HCT116 (cell line): Measurements from ENCODE around the gene TMPRSS13.

Experiments used
- CTCF ChIP-seq, 3 experiments: fragments of 200-600 bp in 1 of 3; sonication (generic) in 1 of 3; IDR thresholded peaks in 2 of 3; conservative IDR thresholded peaks in 1 of 3; 2 replicates each; pipeline ENCODE4 v1.5.1; 2012 to 2017; ENCODE audit warnings: low read depth in 2 of 3, low read length in 2 of 3, antibody characterized with exemption in 1 of 3, borderline replicate concordance in 1 of 3, control low read depth in 1 of 3, mild to moderate bottlenecking in 1 of 3, mixed read lengths in 1 of 3, mixed run types in 1 of 3, moderate library complexity in 1 of 3; ENCODE audit not compliant: insufficient read depth in 1 of 3
- EGR1 ChIP-seq: IDR thresholded peaks from 2 replicates; pipeline ENCODE4 v1.6.1; 2012; ENCODE audit warnings: low read depth
- POLR2AphosphoS5 ChIP-seq: IDR thresholded peaks from 2 replicates; pipeline ENCODE4 v1.6.1; 2011; ENCODE audit warnings: mild to moderate bottlenecking, low read depth, low read length, moderate library complexity
- RAD21 ChIP-seq: IDR thresholded peaks from 2 replicates; pipeline ENCODE4 v1.6.1; 2012; ENCODE audit warnings: low read depth, mild to moderate bottlenecking
- SRF ChIP-seq: IDR thresholded peaks from 2 replicates; pipeline ENCODE4 v1.6.1; 2012; ENCODE audit warnings: low read depth
- YY1 ChIP-seq: IDR thresholded peaks from 2 replicates; pipeline ENCODE4 v1.6.1; 2011; ENCODE audit warnings: low read length, low read depth, moderate library complexity, mild to moderate bottlenecking; ENCODE audit not compliant: insufficient replicate concordance; ENCODE audit errors: extremely low read depth
- ZNF274 ChIP-seq: fragments of 200-500 bp; sonication (Bioruptor generic); IDR thresholded peaks from 2 replicates; pipeline ENCODE4 v1.6.1; 2014; ENCODE audit warnings: mild to moderate bottlenecking, low read depth, low read length, inconsistent platforms
- TF ChIP-seq, protein P1 (sequence below): IDR thresholded peaks from 2 replicates; pipeline ENCODE4 v1.6.1; 2012; ENCODE audit warnings: low read depth
- TF ChIP-seq, protein P2 (sequence below): IDR thresholded peaks from 2 replicates; pipeline ENCODE4 v1.6.1; 2012

DNA sequence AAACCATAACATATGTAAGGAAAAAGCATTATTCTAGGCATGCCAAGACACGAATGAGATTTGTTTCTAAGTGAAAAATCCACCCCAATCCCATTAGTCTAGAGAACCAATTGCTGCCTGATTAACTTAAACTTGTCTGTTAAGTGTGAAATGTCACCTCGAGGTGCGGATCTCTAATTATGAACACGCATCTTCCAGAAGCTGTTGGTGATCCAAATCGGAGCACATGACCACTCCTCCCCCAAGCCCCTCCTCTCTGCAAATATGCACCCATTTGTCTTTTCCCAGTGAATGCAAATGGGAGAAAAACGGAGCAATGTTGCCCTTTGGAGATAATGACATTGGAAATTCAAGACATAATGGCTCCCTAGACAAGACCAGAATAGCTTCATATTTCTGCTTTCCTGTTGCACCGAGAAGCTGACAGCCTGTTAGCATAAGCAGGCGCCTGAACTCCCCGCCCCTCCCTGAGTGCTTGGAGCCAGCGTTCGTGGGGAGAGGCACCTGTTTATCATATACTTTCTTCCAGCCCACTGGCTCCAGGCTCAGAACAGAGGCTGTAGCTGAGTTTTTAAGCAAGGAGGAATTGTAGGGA is 46.8 kb downstream of the TMPRSS13 start:
- TF ChIP-seq CTCF (IDR thresholded peaks at IDR 0.05 in 2 of 3, conservative IDR thresholded peaks at IDR 0.05 in 1 of 3; ENCODE audit: borderline replicate concordance in 1 of 3, insufficient read depth in 1 of 3, low read depth in 2 of 3, low read length in 2 of 3) (no peak), YY1 (no peak), SRF (no peak), ZNF274 (no peak), RAD21 (no peak), POLR2AphosphoS5 (no peak), EGR1 (no peak)
- TF ChIP-seq, protein P1, sequence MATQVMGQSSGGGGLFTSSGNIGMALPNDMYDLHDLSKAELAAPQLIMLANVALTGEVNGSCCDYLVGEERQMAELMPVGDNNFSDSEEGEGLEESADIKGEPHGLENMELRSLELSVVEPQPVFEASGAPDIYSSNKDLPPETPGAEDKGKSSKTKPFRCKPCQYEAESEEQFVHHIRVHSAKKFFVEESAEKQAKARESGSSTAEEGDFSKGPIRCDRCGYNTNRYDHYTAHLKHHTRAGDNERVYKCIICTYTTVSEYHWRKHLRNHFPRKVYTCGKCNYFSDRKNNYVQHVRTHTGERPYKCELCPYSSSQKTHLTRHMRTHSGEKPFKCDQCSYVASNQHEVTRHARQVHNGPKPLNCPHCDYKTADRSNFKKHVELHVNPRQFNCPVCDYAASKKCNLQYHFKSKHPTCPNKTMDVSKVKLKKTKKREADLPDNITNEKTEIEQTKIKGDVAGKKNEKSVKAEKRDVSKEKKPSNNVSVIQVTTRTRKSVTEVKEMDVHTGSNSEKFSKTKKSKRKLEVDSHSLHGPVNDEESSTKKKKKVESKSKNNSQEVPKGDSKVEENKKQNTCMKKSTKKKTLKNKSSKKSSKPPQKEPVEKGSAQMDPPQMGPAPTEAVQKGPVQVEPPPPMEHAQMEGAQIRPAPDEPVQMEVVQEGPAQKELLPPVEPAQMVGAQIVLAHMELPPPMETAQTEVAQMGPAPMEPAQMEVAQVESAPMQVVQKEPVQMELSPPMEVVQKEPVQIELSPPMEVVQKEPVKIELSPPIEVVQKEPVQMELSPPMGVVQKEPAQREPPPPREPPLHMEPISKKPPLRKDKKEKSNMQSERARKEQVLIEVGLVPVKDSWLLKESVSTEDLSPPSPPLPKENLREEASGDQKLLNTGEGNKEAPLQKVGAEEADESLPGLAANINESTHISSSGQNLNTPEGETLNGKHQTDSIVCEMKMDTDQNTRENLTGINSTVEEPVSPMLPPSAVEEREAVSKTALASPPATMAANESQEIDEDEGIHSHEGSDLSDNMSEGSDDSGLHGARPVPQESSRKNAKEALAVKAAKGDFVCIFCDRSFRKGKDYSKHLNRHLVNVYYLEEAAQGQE = no peak
- TF ChIP-seq, protein P2, sequence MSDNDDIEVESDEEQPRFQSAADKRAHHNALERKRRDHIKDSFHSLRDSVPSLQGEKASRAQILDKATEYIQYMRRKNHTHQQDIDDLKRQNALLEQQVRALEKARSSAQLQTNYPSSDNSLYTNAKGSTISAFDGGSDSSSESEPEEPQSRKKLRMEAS = no peak
